CD4-positive, alpha-beta T cell treated with Interleukin-2 at 100 ng/mL for 4 hours (primary cell): ENCODE measurements around the gene ATP11A.

Experiments used
- DNase-seq: peaks from one replicate; pipeline ENCODE4 v3.0.0-alpha.2; 2020; ENCODE audit warnings: low spot score

ATP11A gene

DNA sequence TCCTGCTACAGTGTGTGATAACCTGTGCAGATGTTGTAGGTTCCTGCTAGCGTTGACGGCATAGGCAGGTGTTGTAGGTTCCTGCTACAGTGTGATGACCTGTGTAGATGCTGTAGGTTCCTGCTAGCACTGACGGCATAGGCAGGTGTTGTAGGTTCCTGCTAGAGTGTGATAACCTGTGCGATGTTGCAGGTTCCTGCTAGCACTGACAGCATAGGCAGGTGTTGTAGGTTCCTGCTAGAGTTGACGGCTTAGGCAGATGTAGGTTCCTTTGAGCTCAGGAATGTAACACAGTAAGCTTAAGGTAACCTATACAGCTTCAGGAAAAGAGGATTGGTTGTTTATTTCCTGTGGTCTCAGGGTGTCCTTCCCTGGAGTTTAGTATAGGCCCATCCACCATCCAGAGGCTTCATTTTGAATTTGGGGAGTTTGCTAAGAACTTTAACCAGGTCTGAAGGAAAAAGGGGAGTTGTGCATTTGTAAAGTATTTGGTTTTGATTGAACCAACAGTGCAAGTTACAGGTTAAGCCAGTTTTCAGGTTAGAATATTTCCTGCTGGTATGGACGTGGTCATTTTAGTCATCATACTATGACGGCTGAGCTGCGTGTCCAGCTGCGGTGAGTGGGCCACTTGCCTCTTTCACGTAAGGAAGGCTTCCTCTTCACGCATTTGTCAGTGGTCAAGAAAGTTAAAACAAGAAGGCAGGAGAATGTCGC is 53.8 kb downstream of the ATP11A start:
- no peak for DNase-seq

DNA sequence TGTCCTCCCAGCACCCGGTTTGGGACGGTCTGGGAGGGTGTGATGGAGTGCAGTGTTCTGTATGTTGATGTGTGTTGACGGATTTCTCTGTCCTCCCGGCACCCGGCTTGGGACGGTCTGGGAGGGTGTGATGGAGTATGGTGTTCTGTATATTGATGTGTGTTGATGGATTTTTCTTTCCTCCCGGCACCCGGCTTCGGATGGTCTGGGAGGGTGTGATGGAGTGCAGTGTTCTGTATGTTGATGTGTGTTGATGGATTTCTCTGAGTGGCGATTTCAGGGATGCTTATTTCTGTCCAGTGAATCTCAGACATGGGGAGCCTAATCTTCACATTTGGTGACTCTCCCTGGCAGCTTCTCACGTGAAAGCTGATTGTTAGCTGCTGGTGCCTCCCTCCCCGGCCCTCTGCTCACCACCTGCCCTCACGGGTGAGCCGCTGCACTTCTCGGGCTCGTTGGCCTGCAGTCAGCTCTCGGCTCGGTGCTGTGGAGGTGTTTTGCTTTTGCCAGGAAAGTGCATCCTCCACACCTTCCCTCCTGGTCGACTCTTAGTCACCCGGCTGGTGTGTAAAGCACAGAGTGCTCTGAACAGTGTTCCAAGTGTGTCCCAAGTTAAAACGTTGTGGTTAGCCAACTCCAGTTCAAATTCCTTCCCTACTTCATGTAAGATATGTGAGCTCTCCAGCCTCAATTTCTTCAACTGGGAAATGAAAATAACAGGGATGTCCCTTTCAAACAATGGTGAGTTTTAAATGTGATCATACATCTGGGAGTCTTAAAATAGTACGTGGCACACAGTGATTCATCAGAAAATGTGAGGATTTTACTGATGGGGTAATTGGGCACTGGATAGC is 54.6 kb downstream of the ATP11A start:
- DNase-seq = no peak

GRCh38 chr13:112746044-112746443 is 56.2 kb downstream of the ATP11A start:
- DNase-seq = no peak

GRCh38 chr13:112747256-112747655 is 57.4 kb downstream of the ATP11A start:
- no peak for DNase-seq

DNA sequence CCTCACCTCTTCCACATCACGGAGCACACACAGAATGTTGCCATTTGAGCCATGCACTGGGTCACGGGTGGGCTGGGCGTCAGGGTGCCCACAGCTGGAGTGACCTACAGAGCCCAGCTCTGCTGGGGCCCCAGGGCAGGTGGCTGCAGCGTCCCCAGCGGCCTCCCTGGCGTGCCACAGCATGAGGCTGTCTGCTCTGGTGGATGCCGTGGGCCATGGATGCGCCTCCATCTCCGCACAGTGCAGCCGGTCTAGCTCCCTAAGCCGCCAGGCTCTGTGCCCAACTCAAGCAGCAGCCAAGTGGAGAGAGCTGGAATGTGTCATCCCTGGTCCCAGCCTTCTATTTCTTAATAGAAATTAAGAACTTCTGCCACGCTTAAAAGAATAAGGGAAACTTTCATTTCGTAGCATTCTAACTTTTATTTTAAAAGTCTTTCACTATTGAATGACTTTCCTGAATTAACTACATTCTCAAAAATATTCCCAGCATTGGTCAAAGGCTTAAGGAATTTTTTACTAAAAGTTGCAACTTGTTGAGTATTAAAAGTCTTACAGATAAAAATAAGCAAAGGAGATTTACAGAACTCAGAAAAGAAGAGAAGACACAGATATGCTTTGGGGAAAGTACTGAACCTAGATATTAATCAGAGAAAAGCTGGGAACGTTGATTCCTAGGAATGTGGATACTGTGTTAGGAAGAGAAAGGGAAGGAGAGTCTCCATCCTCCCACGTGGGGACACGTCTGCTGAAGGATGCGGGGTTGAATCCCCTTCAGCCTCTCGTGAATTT is 59.3 kb downstream of the ATP11A start:
- DNase-seq = no peak

GRCh38 chr13:112750570-112750969 is 60.7 kb downstream of the ATP11A start:
- no peak for DNase-seq

GRCh38 chr13:112751617-112752016 is 61.8 kb downstream of the ATP11A start:
- no peak for DNase-seq

DNA sequence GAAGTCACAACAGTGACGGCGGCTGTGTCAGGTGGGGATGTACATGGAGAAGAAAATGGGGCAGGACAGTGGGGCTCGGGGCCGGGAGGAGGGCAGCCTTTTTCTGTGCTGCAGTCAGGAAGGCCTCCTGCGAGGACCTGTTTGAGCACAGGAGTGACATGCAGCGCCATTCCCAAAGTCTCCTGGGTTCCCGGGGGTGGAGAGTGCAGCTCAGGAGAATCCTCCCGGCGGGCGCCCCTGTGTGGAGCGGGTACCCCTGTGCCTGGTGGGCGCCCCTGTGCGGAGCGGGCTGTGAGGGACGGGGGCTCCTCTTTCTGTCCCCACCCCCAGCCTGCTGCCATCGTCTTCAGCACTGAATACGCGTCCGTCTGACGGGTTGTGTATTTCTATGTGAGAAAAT is 62.4 kb downstream of the ATP11A start:
- no peak for DNase-seq

GRCh38 chr13:112752711-112753541 is 63.1 kb downstream of the ATP11A start:
- DNase-seq = no peak

- DNase-seq = no peak
Observed at GRCh38 chr13:112753833-112754232, 64.0 kb downstream of the ATP11A start.

DNA sequence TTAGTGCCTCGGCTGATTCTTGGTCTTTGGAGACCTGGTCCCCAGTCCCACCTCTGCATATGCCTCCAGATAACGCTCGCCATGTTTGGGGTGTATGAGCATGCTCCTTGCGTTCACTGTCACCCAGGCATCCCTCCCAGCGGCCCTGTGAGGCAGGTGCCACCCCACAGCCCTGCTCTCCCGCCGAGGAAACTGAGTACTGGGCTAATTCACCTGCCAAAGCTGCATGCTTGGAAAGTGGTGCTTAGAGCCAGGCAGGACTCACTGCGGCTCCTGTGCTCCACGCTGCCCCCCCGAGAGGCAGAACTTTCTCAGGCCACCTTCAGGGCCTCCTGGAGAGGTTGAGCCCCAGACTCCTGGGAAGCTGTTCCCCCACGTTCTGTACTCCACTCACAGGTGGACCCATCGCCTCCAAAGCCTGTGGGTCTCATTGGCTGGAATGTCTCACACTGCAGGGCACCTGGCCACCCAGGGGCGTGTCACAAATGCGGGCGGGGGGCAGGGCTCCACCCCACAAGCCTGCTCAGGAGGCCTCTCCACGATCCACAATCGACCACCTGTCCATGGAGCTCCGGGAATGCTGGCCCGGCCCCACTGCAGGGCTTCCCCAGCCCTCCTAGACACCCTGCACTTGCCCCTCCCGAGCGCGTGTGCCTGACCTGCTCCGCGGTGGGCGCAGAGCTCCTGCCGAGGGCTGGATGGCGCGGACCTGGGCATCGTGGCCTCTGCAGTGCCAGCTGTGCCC is 64.6 kb downstream of the ATP11A start:
- no peak for DNase-seq

- DNase-seq = no peak
Observed at GRCh38 chr13:112755331-112755730, 65.5 kb downstream of the ATP11A start.

DNA sequence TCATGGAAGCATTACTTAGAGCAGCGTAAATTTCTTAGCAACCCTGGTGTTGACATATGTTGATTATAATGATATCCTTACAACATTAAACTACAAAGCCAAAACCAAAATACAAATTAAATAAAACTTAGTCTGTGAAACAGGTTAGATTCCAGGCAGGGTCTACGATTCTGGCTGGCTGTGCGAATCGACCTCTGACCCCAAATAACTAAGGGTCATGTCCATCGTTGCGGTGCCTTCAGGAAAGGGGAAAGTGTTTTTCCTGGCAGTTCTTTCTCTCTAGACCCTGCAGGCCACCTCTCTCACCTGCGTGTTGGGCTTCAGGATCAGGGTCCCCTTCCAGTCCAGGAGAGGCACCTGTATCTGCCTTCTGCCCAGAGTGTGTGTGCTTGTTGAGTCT is 66.2 kb downstream of the ATP11A start:
- no peak for DNase-seq

DNA sequence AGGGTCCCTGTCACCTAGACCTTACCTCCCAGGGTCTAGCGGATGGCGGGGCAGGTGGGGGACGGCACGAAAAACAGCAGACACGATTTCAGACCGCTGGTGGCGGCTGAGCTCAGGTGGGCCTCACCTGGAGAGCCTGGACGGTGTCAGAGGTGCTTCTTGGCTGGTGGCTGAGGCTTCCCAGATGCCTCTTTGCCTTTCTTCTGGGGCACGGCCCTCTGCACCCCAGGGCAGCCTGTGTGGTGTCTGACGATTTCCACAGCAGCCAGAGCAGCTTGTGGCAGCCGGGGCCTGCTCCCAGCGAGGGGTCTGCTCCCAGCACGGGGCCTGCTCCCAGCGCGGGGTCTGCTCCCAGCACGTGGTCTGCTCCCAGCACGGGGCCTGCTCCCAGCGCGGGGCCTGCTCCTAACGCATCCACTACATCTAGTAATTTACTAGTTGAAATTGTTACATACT is 66.7 kb downstream of the ATP11A start:
- DNase-seq = no peak

DNA sequence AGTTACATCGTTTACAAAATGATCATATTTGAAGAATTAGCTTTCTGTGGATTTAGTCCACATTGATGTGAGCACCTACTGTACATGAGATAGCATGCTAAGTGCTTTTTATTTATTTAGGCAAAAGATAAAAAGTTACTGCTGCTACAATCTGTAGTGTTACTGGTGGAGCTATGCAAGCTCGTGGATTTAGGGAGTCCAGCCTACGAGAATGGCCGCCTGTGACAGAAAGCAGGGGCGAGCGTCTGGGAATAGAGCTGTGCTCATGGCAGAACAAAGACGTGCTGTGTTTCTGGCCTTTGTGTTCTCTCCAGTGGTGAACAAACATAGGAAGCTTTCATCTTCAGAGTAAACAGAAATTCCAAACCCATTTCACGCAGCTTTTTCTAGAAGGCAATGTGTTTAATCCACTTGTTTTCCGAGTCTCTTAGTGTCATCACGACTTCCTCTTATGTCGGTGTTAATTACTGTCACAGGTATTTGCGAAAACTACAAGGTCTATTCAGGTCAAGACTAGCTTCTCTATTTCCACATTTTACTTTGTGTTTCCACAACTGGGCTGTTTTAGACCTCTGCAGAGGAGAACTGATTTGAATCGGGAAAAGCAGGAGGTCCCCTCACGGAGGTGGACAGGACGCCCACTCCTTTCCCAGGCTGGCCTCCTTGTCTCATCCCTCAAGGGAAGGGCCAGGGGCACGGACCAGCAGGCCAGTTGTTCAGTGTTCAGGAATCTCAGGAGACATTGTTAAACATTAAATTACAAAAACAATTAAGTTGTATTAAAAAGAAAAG is 67.3 kb downstream of the ATP11A start:
- DNase-seq = no peak

DNA sequence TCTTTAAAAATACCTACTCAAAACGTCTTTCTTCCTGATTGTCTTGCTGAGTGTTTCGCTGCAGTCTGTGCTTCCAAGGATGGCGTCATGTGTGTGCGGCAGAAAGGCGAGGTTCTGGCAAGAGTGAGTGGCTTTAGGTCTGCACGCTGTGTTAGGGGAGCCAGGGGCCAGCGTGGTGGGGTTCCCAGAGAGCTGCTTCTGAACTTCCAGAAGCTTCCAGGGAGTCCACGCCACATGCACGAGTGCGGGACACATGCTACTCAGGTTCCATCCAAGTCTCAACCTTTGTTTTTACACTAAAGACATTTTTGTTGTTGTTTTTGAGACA is 67.9 kb downstream of the ATP11A start:
- no peak for DNase-seq

- DNase-seq = no peak
Observed at GRCh38 chr13:112759053-112759452, 69.2 kb downstream of the ATP11A start.

DNA sequence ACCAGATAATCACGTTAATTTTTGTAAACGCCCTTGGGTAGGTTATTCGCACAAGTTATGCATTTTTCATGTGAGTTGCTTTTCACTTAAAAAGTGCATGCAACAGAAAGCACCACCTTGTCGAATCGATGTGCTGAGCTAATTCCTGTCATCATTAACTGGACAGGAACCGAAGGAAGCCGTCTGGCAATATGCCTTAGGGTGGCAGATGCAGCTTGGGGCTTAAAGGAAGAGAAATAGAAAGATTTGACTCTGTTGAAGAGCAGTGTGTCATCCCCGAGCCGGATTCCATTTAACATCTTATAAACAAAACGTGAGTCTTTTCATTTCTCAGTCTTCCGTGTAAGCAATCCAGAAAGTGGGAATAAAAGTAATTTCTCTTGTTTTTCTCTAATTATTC is 70.0 kb downstream of the ATP11A start:
- DNase-seq = no peak

GRCh38 chr13:112760435-112760834 is 70.6 kb downstream of the ATP11A start:
- no peak for DNase-seq

GRCh38 chr13:112760931-112761330 is 71.1 kb downstream of the ATP11A start:
- no peak for DNase-seq
